ENCODE measurements around the gene OR2T1. TPM values are rescaled to one million over a fixed set of nuclear protein-coding genes. Genes with fewer than 3 reads are reported as not detected.
"Not testable (repeated sequence)": the region's sequence is repeated elsewhere in the genome, so short reads cannot be mapped to it uniquely, and the experiment has no call there.

OR2T1 gene
- total and polyA plus RNA-seq, 2 experiments from 2014 or later = not detected

DNA sequence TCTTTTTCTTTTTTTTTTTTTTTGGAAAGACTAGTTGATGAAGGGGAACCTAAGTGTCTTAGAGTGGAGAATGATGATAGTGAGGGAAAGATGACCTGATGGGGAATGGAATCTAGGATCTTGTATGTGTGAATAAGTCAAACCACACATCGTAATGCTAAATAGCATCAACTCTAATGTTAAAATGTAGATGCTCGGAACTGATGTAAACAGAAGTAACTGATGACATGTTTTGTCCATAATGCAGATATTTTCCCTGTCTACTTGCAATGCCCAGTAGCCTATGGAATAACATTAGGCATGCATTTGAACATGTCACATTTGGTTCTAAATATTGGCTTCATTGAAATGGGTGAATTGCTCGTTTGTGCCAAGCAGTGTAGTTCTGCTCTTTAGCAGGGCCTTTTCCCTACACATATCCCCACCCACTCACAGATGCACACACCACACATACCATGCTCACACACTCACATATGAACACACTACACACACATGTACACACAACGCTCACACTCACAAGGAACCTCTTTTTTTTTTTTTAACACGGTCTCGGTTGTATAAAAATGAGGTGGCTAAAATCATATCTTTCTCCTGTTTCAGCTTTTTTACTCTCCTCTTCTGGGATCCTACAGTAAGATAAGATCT lies 47.1 kb downstream of the OR2T1 start:
- not testable (repeated sequence) for H4K20me1 ChIP-seq (ENCODE audit: insufficient read depth, poor library complexity, severe bottlenecking); H3K4me2 ChIP-seq; H3K79me2 ChIP-seq; H2AFZ ChIP-seq; H3K9me2 ChIP-seq (replicated peaks; ENCODE audit: insufficient read depth); H3K9me3 ChIP-seq (ENCODE audit: low read depth); H3K36me3 ChIP-seq (replicated peaks; ENCODE audit: insufficient read depth, low read depth); H3K27ac ChIP-seq; H3K4me1 ChIP-seq (ENCODE audit: insufficient read depth); H3K4me3 ChIP-seq; DNase-seq (ENCODE audit: low spot score); H3K27me3 ChIP-seq
- WGBS (ENCODE audit: low lambda C conversion rate, missing lambda C conversion rate) = 74% methylated on average over 5 of the region's 6 CpGs

DNA sequence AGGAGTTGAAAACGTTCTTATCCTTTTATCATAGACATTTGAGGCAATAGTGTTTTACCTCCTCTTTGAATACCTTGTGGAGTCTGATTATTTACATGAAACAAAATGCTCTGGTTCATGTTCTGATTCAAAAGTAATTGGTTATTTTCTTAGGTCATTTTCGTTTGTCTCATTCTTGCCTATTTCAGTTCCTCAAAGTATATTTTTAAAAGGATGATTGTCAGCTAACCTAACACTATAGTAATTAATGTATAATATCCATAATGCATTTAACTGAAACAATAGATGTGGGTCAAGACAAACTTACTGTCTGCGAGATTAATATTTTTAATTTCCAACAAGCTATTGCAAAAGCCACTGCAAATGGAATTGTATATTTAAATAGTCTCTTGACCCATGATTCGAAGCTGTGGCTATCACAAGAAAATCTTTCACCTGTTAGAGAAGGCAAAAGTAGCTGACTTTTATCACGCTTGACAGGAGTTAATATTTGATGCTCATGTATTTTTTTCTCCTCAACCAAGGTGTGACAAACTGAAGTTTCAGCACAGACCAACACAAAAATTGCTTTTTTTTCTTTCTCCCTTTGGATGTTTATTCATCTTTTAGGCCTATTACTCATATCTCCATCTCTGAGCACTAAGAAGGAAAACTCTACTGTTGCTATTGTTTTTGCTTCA lies 47.8 kb downstream of the OR2T1 start:
- not testable (repeated sequence) for H3K79me2 ChIP-seq; H4K20me1 ChIP-seq (ENCODE audit: insufficient read depth, poor library complexity, severe bottlenecking); H3K9me2 ChIP-seq (replicated peaks; ENCODE audit: insufficient read depth); H3K9me3 ChIP-seq (ENCODE audit: low read depth); H3K36me3 ChIP-seq (replicated peaks; ENCODE audit: insufficient read depth, low read depth); H3K27me3 ChIP-seq; H3K27ac ChIP-seq; DNase-seq (ENCODE audit: low spot score); H3K4me1 ChIP-seq (ENCODE audit: insufficient read depth); H3K4me3 ChIP-seq; H2AFZ ChIP-seq; H3K4me2 ChIP-seq
- WGBS (ENCODE audit: low lambda C conversion rate, missing lambda C conversion rate) = 30% methylated on average over 2 of the region's 5 CpGs

DNA sequence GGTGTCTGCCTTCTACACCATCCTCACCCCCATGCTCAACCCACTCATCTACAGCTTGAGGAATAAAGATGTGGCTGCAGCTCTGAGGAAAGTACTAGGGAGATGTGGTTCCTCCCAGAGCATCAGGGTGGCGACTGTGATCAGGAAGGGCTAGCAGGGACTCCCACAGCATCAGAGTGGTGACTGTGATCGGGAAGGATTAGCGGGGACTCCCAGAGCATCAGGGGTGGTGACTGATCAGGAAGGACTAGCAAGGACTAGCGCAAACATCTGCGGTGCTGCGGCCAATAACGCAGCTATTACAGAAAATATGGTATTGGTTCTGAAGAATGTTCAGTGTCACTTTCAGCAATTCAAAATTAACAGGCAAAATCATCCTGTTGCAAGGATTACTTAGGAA lies 50.8 kb downstream of the OR2T1 start:
- not testable (repeated sequence) for H3K27ac ChIP-seq; H3K4me1 ChIP-seq (ENCODE audit: insufficient read depth); H3K4me2 ChIP-seq; H3K9me2 ChIP-seq (replicated peaks; ENCODE audit: insufficient read depth); H4K20me1 ChIP-seq (ENCODE audit: insufficient read depth, poor library complexity, severe bottlenecking); DNase-seq (ENCODE audit: low spot score); H3K9me3 ChIP-seq (ENCODE audit: low read depth); H2AFZ ChIP-seq; H3K79me2 ChIP-seq; H3K36me3 ChIP-seq (replicated peaks; ENCODE audit: insufficient read depth, low read depth); H3K27me3 ChIP-seq; H3K4me3 ChIP-seq
- 81% methylated on average over 7 of the region's 7 CpGs for WGBS (ENCODE audit: low lambda C conversion rate, missing lambda C conversion rate)

DNA sequence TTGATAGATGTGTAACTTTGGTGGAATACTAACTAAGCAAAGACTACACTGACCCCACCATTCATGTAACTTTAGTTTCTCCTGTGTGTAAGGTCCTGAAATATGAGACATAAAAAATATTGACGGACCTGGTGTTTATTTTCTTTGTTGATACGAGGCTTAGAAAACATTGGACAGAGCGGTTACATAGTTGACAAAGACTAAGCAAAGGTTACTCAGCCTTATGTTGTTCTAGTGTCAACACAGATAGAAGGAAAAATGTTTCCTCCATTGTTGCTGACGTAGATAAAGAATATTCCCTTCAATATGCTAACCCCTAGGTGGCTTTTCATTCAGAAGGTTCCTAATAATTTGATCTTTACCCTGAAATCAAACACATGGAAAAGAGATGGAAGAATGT lies 52.2 kb downstream of the OR2T1 start:
- H4K20me1 ChIP-seq (ENCODE audit: insufficient read depth, poor library complexity, severe bottlenecking); H3K27me3 ChIP-seq; H3K4me3 ChIP-seq; H3K4me1 ChIP-seq (ENCODE audit: insufficient read depth); H3K79me2 ChIP-seq; H3K9me2 ChIP-seq (replicated peaks; ENCODE audit: insufficient read depth); H3K4me2 ChIP-seq; DNase-seq (ENCODE audit: low spot score); H3K36me3 ChIP-seq (replicated peaks; ENCODE audit: insufficient read depth, low read depth); H3K27ac ChIP-seq; H3K9me3 ChIP-seq (ENCODE audit: low read depth); H2AFZ ChIP-seq: not testable (repeated sequence)
- 68% methylated on average over 3 of the region's 4 CpGs for WGBS (ENCODE audit: low lambda C conversion rate, missing lambda C conversion rate)

DNA sequence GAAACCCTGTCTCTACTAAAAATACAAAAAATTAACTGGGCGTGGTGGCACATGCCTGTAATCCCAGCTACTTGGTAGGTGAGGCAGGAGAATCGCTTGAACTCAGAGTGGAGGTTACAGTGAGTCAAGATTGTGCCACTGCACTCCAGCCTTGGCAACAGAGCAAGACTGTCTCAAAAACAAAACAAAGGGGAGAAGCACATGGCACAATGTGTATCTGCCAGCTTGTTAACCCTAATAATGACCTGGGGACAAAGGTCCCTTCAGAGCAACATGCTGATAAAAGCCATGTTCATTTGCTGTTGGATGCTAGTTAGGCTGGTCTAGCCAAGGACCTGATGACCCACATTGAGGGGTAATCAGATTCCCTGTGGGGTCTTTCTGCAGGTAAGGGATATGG lies 53.8 kb downstream of the OR2T1 start:
- H3K27ac ChIP-seq; H3K9me2 ChIP-seq (replicated peaks; ENCODE audit: insufficient read depth); H3K4me1 ChIP-seq (ENCODE audit: insufficient read depth); H2AFZ ChIP-seq; H3K79me2 ChIP-seq; DNase-seq (ENCODE audit: low spot score); H3K27me3 ChIP-seq; H3K4me2 ChIP-seq; H3K9me3 ChIP-seq (ENCODE audit: low read depth); H3K4me3 ChIP-seq; H3K36me3 ChIP-seq (replicated peaks; ENCODE audit: insufficient read depth, low read depth); H4K20me1 ChIP-seq (ENCODE audit: insufficient read depth, poor library complexity, severe bottlenecking): not testable (repeated sequence)
- WGBS (ENCODE audit: low lambda C conversion rate, missing lambda C conversion rate) = no CpG with 5 or more reads among the region's 2 CpGs

Other genes starting within 250 kb of the OR2T1 start
- not detected in 2 replicates for gene OR2M2, start 228.2 kb upstream of the OR2T1 start, total RNA-seq
- gene OR2M2, start 228.2 kb upstream of the OR2T1 start, polyA plus RNA-seq = not detected in 2 replicates
- gene OR2M3, start 205.8 kb upstream of the OR2T1 start, total RNA-seq = not detected in 2 replicates
- not detected in 2 replicates for gene OR2M3, start 205.8 kb upstream of the OR2T1 start, polyA plus RNA-seq
- gene OR2M4, start 171.6 kb upstream of the OR2T1 start, total RNA-seq = not detected in 2 replicates
- gene OR2M4, start 171.6 kb upstream of the OR2T1 start, polyA plus RNA-seq = not detected in 2 replicates
- not detected in 2 replicates for gene OR2T33, start 125.1 kb upstream of the OR2T1 start, total RNA-seq
- not detected in 2 replicates for gene OR2T33, start 125.1 kb upstream of the OR2T1 start, polyA plus RNA-seq
- gene OR2T12, start 99.6 kb upstream of the OR2T1 start, total RNA-seq = not detected in 2 replicates
- gene OR2T12, start 99.6 kb upstream of the OR2T1 start, polyA plus RNA-seq = not detected in 2 replicates
- not detected in 2 replicates for gene OR2M7, start 78.5 kb upstream of the OR2T1 start, total RNA-seq
- not detected in 2 replicates for gene OR2M7, start 78.5 kb upstream of the OR2T1 start, polyA plus RNA-seq
- gene OR14C36, start 54.3 kb upstream of the OR2T1 start, total RNA-seq = not detected in 2 replicates
- gene OR14C36, start 54.3 kb upstream of the OR2T1 start, polyA plus RNA-seq = not detected in 2 replicates
- gene OR2T4, start 41.4 kb upstream of the OR2T1 start, total RNA-seq = not detected in 2 replicates
- gene OR2T4, start 41.4 kb upstream of the OR2T1 start, polyA plus RNA-seq = not detected in 2 replicates
- not detected in 2 replicates for gene OR2T6, start 27.3 kb upstream of the OR2T1 start, total RNA-seq
- gene OR2T6, start 27.3 kb upstream of the OR2T1 start, polyA plus RNA-seq = not detected in 2 replicates
- not detected in 2 replicates for gene OR2T2, start 42.6 kb downstream of the OR2T1 start, total RNA-seq
- not detected in 2 replicates for gene OR2T2, start 42.6 kb downstream of the OR2T1 start, polyA plus RNA-seq
- not detected in 2 replicates for gene OR2T3, start 70.3 kb downstream of the OR2T1 start, total RNA-seq
- gene OR2T3, start 70.3 kb downstream of the OR2T1 start, polyA plus RNA-seq = not detected in 2 replicates
- gene OR2T5, start 85.5 kb downstream of the OR2T1 start, total RNA-seq = not detected in 2 replicates
- gene OR2T5, start 85.5 kb downstream of the OR2T1 start, polyA plus RNA-seq = not detected in 2 replicates
- gene OR2G6, start 105.0 kb downstream of the OR2T1 start, total RNA-seq = not detected in 2 replicates
- not detected in 2 replicates for gene OR2G6, start 105.0 kb downstream of the OR2T1 start, polyA plus RNA-seq
- not detected in 2 replicates for gene OR2T29, start 159.7 kb downstream of the OR2T1 start, total RNA-seq
- gene OR2T29, start 159.7 kb downstream of the OR2T1 start, polyA plus RNA-seq = not detected in 2 replicates
- not detected in 2 replicates for gene OR2T34, start 171.7 kb downstream of the OR2T1 start, total RNA-seq
- gene OR2T34, start 171.7 kb downstream of the OR2T1 start, polyA plus RNA-seq = not detected in 2 replicates
- not detected in 2 replicates for gene OR2T10, start 194.7 kb downstream of the OR2T1 start, total RNA-seq
- gene OR2T10, start 194.7 kb downstream of the OR2T1 start, polyA plus RNA-seq = not detected in 2 replicates
- not detected in 2 replicates for gene OR2T11, start 232.0 kb downstream of the OR2T1 start, total RNA-seq
- not detected in 2 replicates for gene OR2T11, start 232.0 kb downstream of the OR2T1 start, polyA plus RNA-seq
- gene OR2T35, start 242.2 kb downstream of the OR2T1 start, total RNA-seq = not detected in 2 replicates
- gene OR2T35, start 242.2 kb downstream of the OR2T1 start, polyA plus RNA-seq = not detected in 2 replicates

Data from hepatocyte (in vitro differentiated cells).